ENCODE results near the gene RGL2. TPM values are rescaled to one million over a fixed set of nuclear protein-coding genes. Genes with fewer than 3 reads are reported as not detected.
"Not testable (repeated sequence)": the region's sequence is repeated elsewhere in the genome, so short reads cannot be mapped to it uniquely, and the experiment has no call there.

The RGL2 gene
- total RNA-seq, 1 donor from 2014 or later: 33.2 TPM

GRCh38 chr6:33294086-33294823 lies 4.5 kb downstream of the RGL2 start:
- no peak for DNase-seq (ENCODE audit: low read depth in 2 of 2)

GRCh38 chr6:33292996-33293682 lies 5.6 kb downstream of the RGL2 start:
- DNase-seq (ENCODE audit: low read depth in 2 of 2): no peak

GRCh38 chr6:33290459-33290858 lies 8.3 kb downstream of the RGL2 start:
- no peak for DNase-seq (ENCODE audit: low read depth in 2 of 2)

GRCh38 chr6:33289784-33290315 lies 8.9 kb downstream of the RGL2 start:
- DNase-seq (ENCODE audit: low read depth in 2 of 2): peak in 1 of 2 donors; percentile 16

- peak; percentile 80 to 90 for DNase-seq (ENCODE audit: low read depth in 2 of 2)
Observed at GRCh38 chr6:33288921-33289783, 9.6 kb downstream of the RGL2 start, which contains the start of the genes PFDN6 and WDR46. TSS of gene PFDN6 (plus strand) at chr6:33289601. CDS start at chr6:33289857, 256 bp downstream. TSS of gene WDR46 (minus strand) at chr6:33289239. CDS start at chr6:33289170, 69 bp downstream.

GRCh38 chr6:33288141-33288920 lies 10.4 kb downstream of the RGL2 start:
- no peak for DNase-seq (ENCODE audit: low read depth in 2 of 2)

GRCh38 chr6:33286946-33287914 lies 11.5 kb downstream of the RGL2 start:
- DNase-seq (ENCODE audit: low read depth in 2 of 2): no peak

- DNase-seq (ENCODE audit: low read depth in 2 of 2): not testable (repeated sequence)
Observed at GRCh38 chr6:33285214-33285613, 13.5 kb downstream of the RGL2 start.

GRCh38 chr6:33280539-33280938 lies 18.2 kb downstream of the RGL2 start:
- no peak for DNase-seq (ENCODE audit: low read depth in 2 of 2)

- DNase-seq (ENCODE audit: low read depth in 2 of 2): peak in 1 of 2 donors; percentile 79
Observed at GRCh38 chr6:33279971-33280511, 18.7 kb downstream of the RGL2 start.

GRCh38 chr6:33279257-33279695 lies 19.5 kb downstream of the RGL2 start:
- DNase-seq (ENCODE audit: low read depth in 2 of 2): no peak

- no peak for DNase-seq (ENCODE audit: low read depth in 2 of 2)
Observed at GRCh38 chr6:33278810-33279209, 19.9 kb downstream of the RGL2 start.

- no peak for DNase-seq (ENCODE audit: low read depth in 2 of 2)
Observed at GRCh38 chr6:33278392-33278741, 20.4 kb downstream of the RGL2 start.

GRCh38 chr6:33277663-33278391 lies 20.9 kb downstream of the RGL2 start:
- DNase-seq (ENCODE audit: low read depth in 2 of 2): no peak

- peak in 1 of 2 donors; percentile 71 for DNase-seq (ENCODE audit: low read depth in 2 of 2)
Observed at GRCh38 chr6:33276864-33277662, 21.7 kb downstream of the RGL2 start, which contains the start of gene B3GALT4. TSS of gene B3GALT4 (plus strand) at chr6:33277123. CDS start at chr6:33277420, 297 bp downstream.

GRCh38 chr6:33276581-33276863 lies 22.2 kb downstream of the RGL2 start:
- DNase-seq (ENCODE audit: low read depth in 2 of 2): no peak

- DNase-seq (ENCODE audit: low read depth in 2 of 2): not testable (repeated sequence)
Observed at GRCh38 chr6:33275795-33276580, 22.8 kb downstream of the RGL2 start.

Measured in dermis microvascular lymphatic vessel endothelial cell (primary cell).